ENCODE data around the gene KIDINS220. TPM values are rescaled to one million over a fixed set of nuclear protein-coding genes. Genes with fewer than 3 reads are reported as not detected.

KIDINS220 gene
- total RNA-seq, 1 experiment from 2014 or later = 38.9 TPM

DNA sequence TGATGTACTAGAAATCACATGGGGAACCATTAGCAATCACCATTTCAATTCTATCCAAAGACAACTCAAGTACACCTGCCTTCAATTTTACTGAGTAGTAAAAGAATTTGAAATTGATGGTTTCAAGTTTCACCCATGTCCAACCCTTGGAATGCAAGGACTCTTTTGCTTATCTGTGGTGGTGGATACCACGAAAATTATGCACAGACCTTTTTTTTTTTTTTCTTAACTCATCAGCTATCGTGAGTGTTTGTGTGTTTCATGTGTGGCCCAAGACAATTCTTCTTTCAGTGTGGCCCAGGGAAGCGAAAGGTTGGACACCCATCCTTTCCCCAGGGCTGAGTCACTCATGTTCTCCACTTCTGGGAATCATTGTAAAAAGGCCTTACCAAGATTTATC, 132.5 kb downstream of the KIDINS220 start:
- no peak for DNase-seq (ENCODE audit: extremely low read depth, low read depth)

DNA sequence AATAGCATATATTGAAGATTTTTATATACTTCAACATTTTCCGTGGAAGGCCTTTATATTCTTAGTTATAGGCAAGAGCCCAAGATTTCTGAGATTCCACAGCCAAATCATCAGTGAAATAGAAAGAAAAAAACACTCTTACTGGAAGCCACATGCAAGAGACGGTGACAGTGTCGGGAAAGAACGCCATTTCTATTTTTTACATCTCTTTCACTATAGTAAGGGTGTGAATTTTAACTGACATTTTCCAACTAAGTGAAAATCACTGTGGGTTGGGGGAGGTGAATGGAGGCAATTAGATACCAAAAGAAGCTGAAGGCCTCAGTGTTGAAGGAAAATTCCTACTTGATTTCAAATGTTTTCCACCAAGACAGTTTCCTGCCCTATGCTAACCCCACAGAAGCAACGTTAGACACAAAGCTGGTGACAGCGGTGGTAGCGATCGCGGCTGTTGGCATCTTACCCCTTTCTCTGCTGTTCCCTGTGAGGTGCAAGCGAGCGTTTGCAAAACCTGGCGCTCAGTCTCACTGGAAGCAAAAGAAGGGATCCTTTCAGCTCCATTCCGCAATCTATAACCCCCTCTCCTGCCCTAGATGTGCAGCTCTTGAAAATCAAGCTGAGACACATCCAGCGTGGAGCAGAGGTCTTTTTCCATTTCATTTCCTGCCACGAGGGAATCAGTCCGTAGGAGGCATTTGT, 135.6 kb downstream of the KIDINS220 start:
- DNase-seq (ENCODE audit: extremely low read depth, low read depth) = no peak

DNA sequence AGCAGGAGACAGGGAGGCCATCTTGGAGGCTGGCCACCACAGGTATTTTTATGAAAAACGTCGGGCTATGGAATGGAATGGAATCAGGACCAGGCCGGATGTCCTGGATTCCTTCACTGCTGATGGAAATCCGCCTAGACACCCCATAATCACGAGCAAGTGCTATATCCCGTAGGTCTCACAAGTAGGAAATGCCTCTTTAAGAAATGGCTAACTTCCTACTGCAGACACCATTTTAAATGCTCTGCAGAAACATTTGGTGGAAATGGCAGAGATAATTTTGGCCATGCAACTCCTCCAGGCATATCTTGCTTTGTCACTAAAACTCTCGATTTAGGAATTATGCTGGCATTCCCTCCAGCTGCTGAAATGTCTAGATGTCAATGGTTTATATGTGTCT, 137.6 kb downstream of the KIDINS220 start:
- DNase-seq (ENCODE audit: extremely low read depth, low read depth) = no peak

DNA sequence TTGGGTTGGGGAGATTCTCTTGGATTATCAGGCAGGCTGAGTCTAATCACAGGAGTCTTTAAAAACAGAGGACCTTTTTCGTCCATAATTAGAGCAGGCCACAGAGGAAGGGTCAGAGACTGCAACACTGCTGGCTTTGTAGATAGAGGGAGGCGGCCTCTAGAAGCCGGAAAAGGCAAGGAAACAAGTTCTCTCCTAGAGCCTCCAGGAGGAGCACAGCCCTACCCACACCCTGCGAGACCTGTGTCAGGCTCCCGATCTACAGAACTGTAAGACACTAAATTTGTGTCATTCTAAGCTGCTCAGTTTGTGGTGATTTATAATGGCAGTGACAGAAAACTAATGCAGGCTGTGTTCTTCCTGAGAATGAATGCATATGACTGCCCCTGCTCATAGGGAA, 140.2 kb downstream of the KIDINS220 start:
- DNase-seq (ENCODE audit: extremely low read depth, low read depth) = no peak

DNA sequence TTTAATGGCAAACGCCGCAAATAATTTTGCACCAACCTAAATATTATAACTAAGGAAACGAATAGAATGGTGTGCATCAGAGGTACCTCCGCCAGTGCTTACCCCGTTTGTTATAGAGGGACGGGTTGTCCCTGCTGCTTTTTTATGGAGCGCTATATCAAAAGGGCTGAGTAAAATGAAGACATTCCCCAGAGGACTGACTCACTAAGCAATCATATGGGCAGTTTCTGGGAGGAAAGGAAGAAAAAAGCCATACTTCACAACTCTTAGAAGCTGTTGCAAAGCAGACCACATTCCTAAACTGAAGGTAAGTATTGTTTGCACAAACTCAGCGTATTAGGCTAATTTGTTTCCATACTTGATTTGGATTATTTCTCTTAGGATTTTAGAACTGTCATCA, 142.7 kb downstream of the KIDINS220 start:
- no peak for DNase-seq (ENCODE audit: extremely low read depth, low read depth)

DNA sequence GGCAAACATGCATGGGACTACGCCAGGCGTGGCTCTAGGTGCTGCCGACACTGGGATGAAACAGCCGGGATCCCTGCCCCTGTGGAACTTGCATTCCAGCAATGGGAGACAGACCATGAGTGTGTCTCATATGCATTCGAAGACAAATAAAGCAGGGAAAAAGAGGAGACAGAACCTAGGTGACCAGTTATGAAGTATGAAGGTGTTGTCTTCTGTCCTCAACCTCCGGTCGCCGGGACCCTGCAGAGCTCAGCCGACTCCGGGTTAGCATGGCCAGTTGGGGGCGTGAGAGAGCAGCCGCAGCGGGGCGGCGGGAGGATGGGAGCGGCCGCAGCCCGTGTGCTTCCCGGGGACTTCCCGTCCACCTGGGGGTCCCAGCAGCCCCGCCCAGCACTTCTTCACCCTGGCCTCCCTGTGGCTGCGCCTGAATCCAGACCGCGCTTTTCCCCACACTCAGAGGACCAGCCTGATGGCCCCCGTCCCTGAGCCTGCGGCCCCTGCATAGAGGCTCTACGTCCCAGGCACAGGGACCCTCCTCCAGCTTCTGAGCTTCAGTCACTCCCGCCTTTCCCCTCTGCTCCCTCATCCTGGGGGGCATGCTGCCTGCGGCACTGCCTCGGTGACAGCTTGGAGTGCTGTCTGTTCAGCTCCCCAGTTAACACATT, 144.1 kb downstream of the KIDINS220 start:
- peak; percentile 34 for DNase-seq (ENCODE audit: extremely low read depth, low read depth)

DNA sequence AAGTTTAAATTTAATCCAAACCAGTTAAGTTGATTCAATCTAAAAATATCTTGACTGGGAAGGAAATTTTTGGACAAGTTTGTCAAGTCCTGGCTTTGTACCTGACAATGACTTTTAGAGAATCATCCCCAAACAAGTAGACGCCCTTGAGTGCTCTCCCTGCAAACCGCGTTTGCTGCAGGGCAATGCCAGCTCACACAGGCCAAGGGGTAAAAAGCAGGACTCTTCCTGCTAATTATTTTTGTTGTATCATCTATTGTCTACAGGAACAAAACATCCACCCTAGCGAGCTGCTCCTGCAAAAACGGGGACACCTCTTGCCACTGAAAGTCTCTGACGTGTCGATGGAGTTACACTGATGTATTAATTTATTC, 144.6 kb downstream of the KIDINS220 start:
- no peak for DNase-seq (ENCODE audit: extremely low read depth, low read depth)

DNA sequence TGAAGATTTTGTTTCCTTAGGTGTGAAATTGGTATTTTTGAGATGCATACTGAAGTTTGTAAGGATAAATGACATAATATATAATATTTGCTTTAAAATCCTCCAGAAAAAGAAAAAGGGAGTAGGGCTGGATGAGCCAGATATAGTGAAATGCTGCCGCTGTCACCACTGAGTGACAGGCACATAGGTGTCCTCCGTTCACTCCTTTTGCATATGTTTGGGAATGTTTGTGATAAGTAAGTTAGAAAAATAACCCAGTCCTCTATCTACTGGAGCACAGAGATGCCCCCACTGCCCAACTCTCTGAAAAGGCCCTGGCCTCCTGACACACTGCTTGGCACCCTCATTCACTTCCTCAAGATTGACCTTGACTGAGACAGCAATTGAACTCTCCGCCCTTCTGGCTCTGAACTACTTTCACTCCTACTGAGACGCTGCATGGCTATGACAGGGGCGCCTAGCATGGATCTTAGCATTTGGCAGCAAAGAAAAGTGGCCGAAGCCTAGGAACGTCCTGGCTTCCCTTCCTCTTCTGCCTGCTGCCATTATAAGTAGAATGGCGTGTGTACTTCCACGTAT, 145.5 kb downstream of the KIDINS220 start:
- no peak for DNase-seq (ENCODE audit: extremely low read depth, low read depth)

DNA sequence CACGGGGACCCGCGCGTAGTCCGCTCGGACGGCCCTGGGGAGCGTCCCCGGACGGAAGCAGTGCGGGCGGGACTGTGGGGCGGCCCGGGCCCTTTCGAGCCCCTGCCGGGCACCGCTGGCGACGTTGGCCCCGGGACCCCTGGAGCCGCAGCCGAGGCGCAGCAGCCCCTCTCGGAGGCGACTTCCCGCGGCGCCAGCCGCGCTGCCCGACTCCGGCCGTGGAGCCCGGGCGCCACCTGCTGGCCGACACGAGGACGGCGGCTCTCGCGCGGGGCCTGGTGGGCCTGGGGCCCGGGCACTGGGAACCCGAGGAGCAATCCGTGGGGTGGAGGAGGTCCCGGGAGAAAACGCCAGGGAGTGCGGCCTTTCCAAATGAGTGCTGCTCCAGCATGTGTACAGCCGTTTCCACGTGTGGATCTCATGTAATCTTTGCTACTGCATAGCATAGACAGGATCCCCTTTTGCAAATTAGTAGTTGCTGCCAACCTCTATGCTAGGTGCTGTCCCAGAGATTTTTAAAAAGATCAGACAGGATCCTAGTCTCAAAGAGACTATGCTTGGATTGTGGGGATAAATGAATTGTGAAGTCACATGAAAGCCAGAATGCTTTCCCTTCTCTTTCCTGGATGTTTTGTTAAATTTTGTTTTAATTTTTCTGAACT, 151.6 kb downstream of the KIDINS220 start:
- peak; percentile 46 for DNase-seq (ENCODE audit: extremely low read depth, low read depth)

DNA sequence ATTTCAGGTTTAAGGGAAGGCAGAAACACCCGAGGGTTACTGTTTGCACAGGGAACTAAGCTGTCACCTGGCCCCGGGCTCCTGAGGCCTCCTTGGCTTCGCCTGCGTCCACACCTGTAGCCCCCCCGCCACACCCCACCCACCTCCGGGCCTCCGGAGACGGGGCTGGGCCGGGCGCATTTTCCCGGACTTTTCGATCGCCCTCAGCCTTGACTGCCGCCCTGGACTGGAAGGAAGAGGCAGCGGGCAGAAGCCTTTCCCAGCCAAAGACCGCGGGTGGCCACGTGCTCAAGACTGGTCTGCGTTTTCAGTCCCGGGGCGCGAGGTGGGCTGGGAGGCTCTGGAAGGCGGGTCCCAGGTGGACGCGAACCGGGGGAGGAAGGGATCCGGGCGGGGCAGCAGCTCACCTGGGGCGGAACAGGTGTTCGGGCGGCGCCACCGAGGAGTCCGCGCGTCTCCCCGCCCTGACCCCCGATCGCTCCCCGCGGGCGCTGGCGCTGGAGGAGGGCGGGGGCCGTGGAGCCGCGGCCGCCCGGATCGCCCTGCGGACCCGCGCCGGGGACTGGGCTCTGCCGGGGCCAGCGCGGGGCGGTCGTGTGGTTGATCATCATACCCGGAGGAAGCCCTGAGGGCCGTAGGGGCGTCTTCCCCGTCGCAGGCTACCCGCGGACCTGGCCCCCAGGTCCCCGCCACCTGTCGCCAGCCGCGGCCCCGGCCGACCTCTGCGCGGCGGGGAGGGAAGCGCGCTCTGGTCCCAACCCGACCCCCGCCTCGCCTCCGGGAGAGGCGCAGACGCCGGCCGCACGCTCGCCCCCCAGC, 152.3 kb downstream of the KIDINS220 start:
- peak; percentile 40 for DNase-seq (ENCODE audit: extremely low read depth, low read depth)

DNA sequence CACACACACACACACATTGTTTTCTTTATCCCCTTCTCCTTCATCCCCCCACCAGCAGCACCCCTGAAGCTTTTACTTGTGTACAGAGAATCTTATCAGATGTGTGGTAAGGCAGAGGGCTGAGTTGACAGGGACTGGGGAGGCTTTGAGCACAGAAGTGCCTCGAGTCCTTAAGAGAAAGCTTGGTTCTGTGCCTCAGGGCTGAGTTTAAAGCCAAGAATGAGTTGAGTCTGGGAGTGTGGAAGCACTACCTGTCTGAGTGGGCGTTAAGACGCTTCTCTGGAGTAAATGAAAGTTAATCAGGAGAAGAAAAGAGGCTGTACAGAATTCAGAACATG, 152.9 kb downstream of the KIDINS220 start:
- peak; percentile 40 for DNase-seq (ENCODE audit: extremely low read depth, low read depth)

DNA sequence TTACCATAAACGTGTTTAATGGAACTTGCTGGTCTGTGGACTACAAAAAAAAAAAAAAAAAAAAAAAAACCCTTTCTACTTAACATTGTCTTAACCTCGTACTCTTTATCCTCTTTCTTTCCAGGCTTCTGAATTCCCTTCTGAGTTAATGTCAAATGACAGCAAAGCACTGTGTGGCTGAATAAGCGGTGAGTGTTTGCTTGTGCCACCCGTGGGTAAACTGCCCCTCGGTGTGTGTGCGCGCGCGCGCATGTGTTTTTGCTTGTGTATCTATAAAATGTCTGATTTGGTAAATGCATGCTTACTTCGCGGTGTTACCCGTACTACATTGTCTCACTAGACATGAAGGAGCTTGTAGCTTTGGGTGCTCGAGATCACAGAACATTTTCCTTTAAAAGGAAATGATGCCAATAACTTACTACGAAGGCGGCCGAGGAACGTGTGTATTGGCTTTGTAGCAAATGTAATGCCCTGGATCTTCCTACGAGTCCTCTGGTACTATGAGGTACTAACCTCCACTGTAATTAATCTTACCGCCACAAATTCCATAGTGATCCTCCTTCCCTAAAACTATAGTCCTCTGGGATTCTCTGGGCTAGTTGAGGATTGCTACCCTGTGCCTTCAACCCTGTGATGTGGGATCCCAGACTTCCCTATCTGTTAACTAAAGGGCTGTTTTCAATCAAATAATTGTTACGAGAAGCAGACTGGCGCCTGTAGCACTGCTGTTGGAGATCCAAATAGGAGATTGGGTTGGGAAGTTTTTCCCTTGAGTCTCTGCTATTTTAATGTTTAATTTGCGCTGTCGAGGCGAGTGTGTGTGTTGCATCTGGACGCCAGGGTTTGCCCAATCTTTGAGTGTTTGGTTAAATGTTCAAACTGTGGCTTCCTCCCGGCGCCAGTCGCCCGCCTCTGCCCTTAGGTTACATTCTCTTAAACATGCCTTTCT, 154.4 kb downstream of the KIDINS220 start:
- DNase-seq (ENCODE audit: extremely low read depth, low read depth) = peak; percentile 48

DNA sequence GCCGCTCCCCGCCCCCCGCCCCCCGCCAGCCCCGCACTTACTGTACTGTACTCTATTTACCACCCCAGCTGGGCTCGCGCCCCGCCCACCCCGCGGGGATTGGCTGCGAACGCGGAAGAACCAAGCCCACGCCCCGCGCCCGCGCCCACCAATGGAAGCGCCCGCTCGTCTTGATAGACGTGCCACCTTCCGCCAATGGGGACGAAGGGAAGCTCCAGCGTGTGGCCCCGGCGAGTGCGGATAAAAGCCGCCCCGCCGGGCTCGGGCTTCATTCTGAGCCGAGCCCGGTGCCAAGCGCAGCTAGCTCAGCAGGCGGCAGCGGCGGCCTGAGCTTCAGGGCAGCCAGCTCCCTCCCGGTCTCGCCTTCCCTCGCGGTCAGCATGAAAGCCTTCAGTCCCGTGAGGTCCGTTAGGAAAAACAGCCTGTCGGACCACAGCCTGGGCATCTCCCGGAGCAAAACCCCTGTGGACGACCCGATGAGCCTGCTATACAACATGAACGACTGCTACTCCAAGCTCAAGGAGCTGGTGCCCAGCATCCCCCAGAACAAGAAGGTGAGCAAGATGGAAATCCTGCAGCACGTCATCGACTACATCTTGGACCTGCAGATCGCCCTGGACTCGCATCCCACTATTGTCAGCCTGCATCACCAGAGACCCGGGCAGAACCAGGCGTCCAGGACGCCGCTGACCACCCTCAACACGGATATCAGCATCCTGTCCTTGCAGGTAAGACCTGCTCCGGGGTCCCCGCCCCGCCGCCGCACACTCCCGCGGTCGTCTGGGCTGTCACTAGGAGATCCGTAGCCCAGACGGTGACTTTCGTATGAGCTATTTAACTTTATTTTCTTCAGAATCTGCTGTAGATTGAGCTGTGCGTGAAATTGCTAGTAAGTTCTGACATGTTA, 155.4 kb downstream of the KIDINS220 start, which contains the start of gene ID2:
TSS of gene ID2 (plus strand) at position 271 of the 907 bp plus-strand sequence. CDS start at position 381, 110 bp downstream.
- DNase-seq (ENCODE audit: extremely low read depth, low read depth) = peak; percentile 99

DNA sequence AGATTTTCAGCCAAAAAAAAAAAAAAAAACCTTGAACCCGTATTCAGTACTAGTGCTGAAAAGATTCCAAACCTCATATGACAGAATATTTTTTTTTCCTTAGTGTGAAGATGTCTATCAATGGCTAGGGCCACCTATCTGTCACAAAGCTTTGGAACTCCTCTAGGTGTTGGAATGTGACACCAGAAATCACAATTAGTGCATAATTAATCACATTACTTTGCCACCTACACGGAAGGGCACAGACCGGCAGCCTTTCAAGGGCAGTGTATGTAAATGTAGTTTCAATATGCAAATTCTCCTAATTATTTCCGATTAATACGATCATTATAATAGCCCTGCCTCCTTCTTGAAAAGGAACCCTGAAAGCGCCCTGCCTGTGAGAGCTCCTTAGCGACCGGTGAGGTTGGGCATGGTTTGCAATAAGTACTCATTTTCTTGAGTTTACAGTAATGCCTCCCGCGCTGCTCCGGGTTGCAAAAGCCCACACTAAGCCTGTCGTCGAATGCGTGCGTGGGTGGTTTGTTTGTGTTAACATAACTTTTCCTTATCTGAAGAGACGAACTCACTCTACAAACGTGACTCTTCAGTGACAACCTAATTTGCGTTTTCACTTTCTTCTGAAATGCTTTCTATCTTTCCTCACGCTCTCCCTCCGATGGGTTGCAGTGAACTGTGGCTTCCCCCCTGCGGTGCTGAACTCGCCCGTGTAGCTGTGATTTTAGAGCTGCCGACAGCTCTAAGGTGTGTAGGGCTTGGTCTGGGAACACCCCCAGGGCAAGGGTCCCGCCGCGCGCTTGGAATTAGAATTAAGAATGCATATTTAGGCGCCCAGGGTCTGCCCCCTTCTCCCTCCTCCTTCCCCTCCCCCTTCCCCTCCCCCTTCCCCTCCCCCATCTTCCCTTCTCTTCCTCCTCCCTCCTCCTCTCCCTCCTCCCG, 156.3 kb downstream of the KIDINS220 start:
- peak; percentile 60 for DNase-seq (ENCODE audit: extremely low read depth, low read depth)

DNA sequence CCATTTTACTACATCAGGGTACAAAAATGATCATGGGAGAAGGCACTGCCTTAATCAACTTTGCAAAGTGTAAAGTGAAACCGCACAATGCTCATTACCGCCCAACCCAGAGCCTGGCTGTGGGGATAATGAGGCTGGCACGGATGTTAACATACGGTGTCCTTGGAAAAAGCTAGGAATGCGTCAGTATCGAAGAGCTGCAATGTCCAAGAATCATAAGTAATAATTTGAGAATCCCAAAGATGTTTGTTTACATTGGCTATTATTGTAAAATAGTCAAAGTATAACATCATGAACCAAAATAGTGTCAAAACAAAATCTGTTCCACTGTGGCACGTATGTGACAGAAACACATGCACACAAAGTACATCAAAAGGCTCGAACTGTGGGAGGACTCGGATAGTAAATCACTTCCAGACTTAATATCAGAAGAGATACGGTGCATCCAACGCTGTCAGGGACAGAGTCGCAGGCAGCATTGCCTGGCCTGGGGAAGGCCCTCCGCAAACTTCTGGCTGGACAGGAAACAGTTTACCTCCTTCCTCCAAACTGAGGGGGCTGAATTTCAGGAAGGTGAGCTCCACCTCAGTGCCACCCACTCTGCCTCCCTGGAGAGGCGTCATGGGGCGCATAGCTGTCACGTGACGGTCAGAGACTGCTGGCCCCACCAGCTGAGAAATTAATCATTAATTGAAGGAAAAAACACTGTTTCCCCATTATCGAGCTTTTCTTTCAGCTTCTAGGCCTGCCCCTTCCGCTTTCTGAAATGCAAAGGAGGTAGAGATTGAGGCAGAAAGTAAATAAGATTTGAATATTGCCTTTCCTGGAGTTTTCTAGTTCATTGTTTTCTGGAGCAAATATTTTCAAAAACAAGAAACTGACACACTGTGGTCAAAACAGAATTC, 157.3 kb downstream of the KIDINS220 start:
- peak; percentile 82 for DNase-seq (ENCODE audit: extremely low read depth, low read depth)

DNA sequence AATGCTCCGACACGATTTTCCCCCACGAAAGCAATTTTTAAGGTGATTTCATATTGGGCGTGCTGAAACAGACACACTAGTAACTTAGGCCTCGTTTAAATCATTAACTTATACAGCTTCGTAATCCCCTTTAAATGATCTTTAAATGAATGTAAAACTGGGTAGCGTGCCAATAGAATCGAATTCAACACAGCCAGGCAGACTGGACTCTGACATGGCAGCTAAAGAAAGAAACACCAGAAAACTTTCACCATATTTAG, 157.9 kb downstream of the KIDINS220 start:
- no peak for DNase-seq (ENCODE audit: extremely low read depth, low read depth)

All from NCI-H460 (cell line).